ENCODE data around the gene LPAR1.
"Not testable (repeated sequence)": the region's sequence is repeated elsewhere in the genome, so short reads cannot be mapped to it uniquely, and the experiment has no call there.

The LPAR1 gene, protein sequence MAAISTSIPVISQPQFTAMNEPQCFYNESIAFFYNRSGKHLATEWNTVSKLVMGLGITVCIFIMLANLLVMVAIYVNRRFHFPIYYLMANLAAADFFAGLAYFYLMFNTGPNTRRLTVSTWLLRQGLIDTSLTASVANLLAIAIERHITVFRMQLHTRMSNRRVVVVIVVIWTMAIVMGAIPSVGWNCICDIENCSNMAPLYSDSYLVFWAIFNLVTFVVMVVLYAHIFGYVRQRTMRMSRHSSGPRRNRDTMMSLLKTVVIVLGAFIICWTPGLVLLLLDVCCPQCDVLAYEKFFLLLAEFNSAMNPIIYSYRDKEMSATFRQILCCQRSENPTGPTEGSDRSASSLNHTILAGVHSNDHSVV

DNA sequence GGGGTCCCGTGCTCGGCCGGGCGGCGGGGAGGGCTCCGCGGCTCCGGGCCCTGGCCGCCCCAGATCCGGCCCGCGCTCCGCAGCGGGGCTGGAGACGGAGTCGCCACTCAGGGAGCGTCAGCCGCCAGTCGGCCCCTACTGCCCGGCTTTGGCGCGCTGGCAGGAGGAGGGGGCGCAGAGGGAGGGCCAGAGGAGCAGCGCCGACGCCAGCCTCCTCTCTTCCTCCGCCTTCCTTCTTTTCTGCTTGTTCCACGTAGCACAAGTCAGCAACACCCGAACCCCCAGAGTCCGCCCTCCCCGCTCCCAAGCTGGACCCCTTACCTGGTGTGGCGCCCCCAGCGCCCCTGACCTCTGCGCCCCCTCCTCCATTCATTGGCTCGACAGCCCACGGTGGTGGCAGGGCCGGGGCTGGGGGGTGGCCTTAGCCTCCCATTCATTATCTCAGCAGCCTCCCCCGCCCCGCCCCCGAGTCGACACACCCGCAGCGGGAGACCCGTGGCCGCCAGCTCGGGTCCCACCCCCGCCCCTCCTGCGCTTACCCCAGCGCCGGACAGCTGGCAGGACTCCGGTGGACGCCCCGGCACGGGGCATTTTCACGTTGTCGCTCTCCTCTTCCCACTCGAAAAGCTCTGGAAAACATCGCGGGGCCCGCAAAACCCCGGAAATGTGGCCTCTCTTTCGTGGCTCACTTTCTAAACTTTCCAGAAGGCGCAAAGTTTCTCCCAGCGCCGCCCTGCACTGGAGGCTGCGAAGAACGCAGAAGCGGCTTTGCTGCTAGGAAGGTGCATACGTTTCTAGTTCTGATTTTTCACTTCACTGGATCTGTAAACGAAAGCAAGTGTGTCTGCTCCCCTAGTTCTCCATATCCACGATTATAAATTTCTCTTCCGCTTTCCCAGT lies at the start of gene LPAR1:
Gene LPAR1 (minus strand): TSS at position 140 of the 900 bp plus-strand sequence. CDS start 66,353 bp downstream, outside the sequence.
- no peak for DNase-seq

- DNase-seq, result no peak
These were observed 40.2 kb upstream of the LPAR1 start for GRCh38 chr9:111078391-111079038.

DNA sequence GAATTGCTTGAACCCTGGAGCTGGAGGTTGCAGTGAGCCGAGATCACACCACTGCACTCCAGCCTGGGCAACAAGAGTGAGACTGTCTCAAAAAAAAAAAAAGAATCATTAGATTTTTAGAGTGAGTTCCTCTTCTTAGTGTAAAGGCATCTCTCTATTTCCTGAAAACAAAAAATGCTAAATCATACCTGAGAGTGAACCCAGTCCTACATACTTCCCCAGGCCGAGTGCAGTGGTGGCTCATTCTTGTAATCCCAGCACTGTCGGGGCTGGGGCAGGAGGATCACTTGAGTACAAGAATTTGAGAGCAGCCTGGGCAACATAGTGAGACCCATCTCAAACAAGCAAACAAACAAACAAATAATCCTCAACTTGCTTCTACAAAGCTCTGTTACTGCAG lies 38.2 kb upstream of the LPAR1 start:
- DNase-seq, result no peak

DNA sequence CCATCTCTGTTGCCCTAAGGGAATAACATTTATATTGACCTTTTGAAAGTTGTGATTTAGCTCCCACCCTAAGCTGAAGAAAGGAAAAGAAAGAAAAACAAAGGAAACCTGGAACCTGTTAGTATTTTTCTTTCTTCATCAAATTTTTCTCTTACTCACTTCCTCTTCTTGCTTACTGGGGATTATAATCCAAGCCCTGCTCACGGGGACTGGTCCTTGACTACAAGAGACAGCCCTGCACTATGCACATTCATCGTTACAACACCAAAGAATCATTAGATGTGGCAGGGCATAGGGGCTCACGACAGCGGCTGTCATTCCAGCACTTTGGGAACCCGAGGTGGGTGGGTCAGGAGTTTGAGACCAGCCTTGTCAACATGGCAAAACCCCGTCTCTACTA lies 37.8 kb upstream of the LPAR1 start:
- DNase-seq, result no peak

DNA sequence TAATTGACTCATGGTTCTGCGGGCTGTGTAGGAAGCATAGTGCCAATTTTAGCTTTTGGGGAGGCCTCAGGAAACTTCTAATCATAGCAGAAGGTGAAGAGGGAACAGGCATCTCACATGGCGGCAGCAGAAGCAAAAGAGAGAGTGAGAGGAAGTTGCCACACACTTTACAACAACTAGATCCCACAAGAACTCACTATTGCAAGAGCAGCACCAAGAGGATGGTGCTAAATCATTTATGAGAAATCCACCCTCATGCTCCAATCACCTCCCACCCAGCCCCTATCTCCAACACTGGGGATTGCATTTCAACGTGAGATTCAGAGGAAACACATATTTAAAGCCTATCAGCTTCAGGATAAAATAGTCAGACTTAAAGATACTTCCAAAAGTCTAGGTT lies 36.1 kb upstream of the LPAR1 start:
- no peak for DNase-seq

- DNase-seq, result no peak
These were observed 30.9 kb upstream of the LPAR1 start for GRCh38 chr9:111069183-111069582.

DNA sequence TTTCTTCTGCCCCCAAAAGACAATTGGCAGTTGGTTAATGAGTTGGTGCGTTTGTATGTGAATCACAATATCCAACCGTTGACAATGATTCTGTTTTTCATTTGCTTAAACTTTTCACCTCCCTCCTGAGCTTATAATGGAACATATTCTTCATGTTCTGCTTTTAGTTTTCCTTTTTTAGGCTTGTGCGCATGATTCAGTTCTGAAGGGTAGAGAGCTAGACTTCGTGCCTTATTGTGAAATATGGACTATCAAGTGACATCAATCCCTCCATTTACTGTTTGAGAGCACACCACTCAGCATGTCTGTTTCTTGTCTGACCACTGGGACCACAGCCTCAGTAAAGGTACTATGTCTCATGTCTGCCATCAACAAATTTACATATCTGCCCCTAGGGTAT lies 30.5 kb upstream of the LPAR1 start:
- no peak for DNase-seq

- no peak for DNase-seq
These were observed 30.1 kb upstream of the LPAR1 start for GRCh38 chr9:111068383-111068730.

GRCh38 chr9:111066468-111066867 lies 28.2 kb upstream of the LPAR1 start:
- DNase-seq, result no peak

GRCh38 chr9:111065414-111065813 lies 27.1 kb upstream of the LPAR1 start:
- DNase-seq, result no peak

- DNase-seq, result no peak
These were observed 26.0 kb upstream of the LPAR1 start for GRCh38 chr9:111064160-111064837.

DNA sequence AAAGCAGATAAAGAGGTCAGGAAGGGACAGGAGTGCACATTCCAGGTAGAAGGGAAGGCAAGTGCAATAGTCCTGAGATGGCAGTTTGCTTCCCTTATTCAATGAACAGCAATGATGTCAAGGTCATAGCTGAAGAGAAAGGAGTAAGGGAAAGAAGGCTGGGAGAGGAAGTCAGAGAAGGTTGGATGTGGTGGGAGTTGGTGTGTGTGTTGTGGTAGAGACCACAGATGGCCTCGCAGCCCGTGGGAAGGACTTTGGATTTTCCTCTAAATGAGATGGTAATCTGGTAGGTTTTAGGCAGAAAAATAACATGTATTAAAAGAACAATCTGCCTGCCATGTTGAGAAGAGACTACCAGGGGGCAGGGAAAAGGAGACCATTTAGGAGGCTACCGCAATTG lies 25.1 kb upstream of the LPAR1 start:
- no peak for DNase-seq

DNA sequence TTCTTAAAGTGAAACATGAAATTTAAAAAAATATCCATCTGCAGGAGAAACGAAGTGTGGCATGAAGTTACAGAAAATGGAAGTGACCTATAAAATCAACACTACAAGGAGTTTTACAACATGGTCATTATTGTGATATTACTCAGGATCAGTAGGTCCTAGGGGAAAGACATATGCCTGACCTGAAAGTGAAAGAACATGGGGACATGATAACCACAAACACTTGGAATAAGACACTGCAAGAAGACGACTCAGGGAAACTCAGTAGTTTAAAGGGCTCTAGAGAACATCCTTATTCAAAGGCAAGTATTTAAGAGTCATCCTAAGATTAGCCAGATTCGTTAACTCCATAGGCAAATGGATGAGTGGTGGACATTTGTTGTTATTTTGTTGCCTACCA lies 19.9 kb upstream of the LPAR1 start:
- no peak for DNase-seq

DNA sequence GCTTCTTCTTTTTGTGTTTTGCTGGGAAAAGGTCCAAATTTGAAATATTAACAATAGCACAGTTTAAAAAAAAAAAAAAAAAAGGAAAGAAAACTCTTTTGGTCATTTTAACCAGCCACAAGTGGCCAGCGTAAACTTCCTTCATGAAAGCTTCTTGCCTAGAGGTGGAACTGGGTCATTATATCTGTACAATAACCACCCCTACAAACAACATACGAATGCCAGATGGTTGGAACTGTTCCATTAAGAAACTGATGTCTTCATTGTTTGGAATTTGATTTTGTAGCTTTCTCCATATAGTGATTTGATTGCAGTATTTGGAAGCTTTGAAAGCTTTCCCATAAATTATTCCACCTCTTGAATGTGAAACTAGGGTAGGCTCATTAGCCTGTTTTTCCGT lies 18.3 kb upstream of the LPAR1 start:
- no peak for DNase-seq

GRCh38 chr9:111052791-111053190 lies 14.5 kb upstream of the LPAR1 start:
- DNase-seq, result no peak

DNA sequence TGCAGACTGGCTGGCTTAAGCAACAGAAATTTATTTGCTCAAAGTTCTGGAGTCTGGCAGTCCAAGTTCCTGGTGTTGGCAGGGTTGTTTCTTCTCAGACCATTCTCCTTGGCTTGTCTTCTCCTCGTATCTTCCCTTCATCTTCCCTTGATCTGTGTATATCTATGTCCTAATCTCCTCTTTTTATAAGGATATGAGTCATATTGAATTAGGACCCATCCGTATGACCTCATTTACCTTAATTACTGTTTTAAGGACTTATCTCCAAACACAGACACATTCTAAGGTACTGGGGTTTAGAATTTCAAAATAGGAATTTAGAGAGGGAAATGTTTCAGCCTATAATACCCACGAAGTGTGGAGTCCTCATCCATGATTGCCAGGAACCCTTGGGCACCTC lies 13.1 kb upstream of the LPAR1 start:
- DNase-seq, result no peak

- no peak for DNase-seq
These were observed 12.5 kb upstream of the LPAR1 start for GRCh38 chr9:111050819-111051218.

GRCh38 chr9:111047287-111047686 lies 9.0 kb upstream of the LPAR1 start:
- not testable (repeated sequence) for DNase-seq

DNA sequence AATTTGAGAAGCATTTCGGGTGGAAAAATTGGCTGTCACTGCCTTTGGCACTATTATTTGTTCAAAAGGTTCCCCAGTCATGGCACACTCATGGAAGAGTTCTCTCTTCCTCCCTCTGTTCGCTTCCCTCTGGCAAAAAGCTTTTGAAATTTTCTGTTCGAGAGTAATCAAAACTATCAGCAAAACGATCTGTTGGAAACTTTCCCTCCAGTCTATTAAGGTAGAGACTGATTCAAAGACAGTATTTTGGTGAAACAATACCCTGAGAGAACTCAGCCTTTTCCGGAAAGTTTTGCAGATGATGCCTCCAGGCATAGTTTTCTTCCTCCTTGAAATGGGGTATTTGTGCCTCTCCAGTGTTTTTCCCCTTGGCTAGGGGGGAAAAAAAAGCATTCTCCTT lies 3.6 kb upstream of the LPAR1 start:
- no peak for DNase-seq

DNA sequence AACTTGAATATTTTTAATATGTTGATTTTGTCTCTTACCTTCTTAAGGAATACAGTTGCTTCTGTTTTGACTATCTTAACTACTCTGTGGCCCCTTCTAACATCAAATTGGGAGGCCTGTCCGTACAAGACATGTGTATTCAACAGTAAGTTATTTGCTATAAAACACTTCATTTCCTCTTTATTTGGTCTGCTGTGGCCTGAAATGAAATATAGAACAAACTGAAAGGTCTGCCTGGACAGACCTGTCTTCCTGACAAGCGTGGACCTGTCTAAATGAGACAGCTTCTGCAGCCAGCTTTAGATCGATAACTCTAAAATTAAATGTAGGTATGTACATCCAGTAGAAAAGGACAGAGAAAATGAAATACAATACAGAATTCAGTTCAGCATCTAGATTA lies 2.2 kb upstream of the LPAR1 start:
- no peak for DNase-seq

GRCh38 chr9:111039231-111039906 lies 1.1 kb upstream of the LPAR1 start:
- no peak for DNase-seq

DNA sequence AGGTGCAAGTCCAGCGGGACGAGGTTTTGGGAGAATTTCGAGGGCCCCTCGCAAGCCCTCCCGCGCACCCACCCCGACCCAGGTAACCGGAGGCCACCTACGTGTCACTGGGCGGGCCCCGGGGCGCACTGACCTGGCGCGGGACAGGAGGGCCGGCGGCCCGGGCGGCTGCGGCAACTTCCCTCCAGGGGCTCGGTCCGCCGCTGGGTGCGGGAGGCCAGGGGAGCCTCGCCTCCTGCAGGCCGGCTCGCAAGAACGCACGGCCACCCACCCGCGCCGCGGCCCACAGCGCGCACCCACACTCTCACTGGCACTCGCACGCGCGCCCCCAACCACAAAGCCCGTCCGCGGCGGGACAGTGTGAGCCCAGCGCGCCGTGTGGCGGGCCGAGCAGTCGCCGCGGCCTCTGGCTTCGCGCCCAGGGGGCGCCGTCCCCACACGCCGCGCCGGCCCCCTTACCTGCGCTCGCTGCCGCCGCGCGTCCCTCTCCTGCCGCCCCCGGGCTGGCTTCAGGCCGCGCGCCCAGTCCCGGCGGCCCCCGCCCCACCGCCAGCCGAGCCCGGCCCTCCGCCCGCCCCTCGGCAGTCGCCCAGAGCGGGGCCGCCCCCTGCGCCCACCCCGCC lies 451 bp downstream of the LPAR1 start:
- DNase-seq, result no peak

All from DMS153 (cell line).